Activated CD4-positive, alpha-beta T cell treated with anti-CD3 and anti-CD28 coated beads for 24 hours (primary cell): ENCODE data around the gene OR5D13.

Experiments used
- DNase-seq, 2 donors: peaks; one replicate each; pipeline ENCODE4 v3.0.0-alpha.2; 2020; ENCODE audit warnings: low read depth in 2 of 2

Gene OR5D13, protein sequence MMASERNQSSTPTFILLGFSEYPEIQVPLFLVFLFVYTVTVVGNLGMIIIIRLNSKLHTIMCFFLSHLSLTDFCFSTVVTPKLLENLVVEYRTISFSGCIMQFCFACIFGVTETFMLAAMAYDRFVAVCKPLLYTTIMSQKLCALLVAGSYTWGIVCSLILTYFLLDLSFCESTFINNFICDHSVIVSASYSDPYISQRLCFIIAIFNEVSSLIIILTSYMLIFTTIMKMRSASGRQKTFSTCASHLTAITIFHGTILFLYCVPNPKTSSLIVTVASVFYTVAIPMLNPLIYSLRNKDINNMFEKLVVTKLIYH

GRCh38 chr11:55773138-55773537 lies at the start of gene OR5D13:
Gene OR5D13, plus strand, starts transcription at chr11:55773438. Its CDS starts 0 bp downstream, at chr11:55773438.
- DNase-seq = no peak

- no peak for DNase-seq
These were observed 46.4 kb upstream of the OR5D13 start for GRCh38 chr11:55726715-55727324.

GRCh38 chr11:55732936-55733335 lies 40.3 kb upstream of the OR5D13 start:
- no peak for DNase-seq

- DNase-seq = no peak
These were observed 18.4 kb downstream of the OR5D13 start for GRCh38 chr11:55791606-55792005.

DNA sequence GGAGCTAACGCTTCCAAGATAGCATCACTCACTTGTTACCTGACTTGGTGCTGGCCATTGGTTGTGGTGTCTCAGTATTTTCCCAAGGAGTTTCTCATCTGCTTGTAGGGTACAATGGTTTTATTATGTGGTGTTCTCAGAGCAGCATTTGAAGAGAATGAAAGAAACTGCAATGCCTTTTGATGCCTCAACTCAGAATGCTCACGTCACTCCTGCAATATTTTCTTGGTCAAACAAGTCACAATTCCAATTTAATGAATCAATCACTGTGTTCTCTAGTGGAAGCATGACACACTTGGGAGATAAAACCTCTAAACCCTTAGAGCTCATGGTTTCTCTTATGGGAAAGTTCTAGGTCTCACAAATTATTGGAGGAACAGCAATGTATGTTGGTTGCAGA lies 20.1 kb downstream of the OR5D13 start:
- no peak for DNase-seq

DNA sequence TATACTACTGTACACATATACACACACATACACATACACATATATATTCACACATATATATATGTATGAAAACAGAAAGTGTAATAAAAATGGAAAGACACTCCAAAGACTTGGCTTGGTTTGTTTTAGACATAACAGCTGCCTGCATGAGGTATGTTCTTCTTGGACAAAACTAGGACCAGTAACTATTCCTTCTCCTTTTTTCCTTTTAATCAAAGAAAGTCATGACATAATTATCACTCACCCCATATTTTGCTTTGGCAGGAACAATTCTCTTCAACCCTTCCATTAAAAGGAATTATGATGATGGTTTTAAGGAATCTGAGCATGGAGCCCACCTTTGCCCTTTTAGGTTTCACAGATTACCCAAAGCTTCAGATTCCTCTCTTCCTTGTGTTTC lies 22.0 kb downstream of the OR5D13 start, which contains the start of gene OR5D14:
TSS of gene OR5D14 (plus strand) at position 301 of the 400 bp plus-strand sequence. CDS start at position 301, 0 bp downstream.
- no peak for DNase-seq

GRCh38 chr11:55806248-55806647 lies 33.0 kb downstream of the OR5D13 start:
- DNase-seq = no peak

DNA sequence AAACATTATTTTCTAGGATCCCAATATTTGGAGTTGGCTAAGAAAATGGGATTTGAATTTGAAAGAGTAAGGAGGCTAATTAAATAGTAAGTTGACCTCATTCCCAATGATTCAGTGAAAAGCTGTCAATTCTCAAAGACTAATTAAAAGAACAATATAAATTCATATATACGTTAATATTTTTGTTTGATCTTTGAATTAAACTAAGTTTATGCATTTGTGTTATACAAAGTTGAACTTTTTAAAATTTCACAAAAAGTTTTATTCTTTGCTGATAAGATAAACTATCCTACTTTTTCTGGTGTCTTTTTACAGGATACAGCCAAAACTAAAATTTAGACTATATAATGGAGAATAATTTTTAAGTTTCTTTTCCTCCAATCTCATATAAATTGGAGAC lies 37.8 kb downstream of the OR5D13 start, which contains the start of gene OR5L1:
TSS of gene OR5L1 (plus strand) at position 301 of the 400 bp plus-strand sequence. CDS start 100 bp downstream, outside the sequence.
- DNase-seq = no peak

DNA sequence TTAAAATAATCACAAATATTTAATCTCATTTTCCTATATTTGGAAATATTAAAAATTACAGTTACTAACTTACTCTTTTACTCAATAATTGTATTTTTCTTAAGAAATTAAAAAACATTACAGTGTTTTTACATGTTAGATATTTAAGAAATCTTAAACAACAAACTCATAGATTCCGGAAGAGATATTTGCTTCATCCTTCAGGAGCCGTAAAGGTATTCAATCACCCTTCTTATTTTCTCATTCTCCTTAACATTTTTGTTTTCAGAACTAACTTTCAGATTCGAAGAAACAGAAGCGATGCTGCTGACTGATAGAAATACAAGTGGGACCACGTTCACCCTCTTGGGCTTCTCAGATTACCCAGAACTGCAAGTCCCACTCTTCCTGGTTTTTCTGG lies 46.1 kb downstream of the OR5D13 start, which contains the start of gene OR5D18:
TSS of gene OR5D18 (plus strand) at position 301 of the 400 bp plus-strand sequence. CDS start at position 301, 0 bp downstream.
- no peak for DNase-seq
